HG03108 (cell line): ENCODE measurements around the gene ENG.
"Not testable (repeated sequence)": the region's sequence is repeated elsewhere in the genome, so short reads cannot be mapped to it uniquely, and the experiment has no call there.

Experiments
- ATAC-seq: cut with Tn5 transposase; IDR thresholded peaks from one replicate; pipeline ENCODE4 v1.9.1; 2021; ENCODE audit warnings: moderate library complexity; ENCODE audit not compliant: unreplicated experiment

ENG gene

GRCh38 chr9:127794001-127794791 lies 60.3 kb downstream of the ENG start:
- ATAC-seq = no peak

GRCh38 chr9:127793093-127793708 lies 61.3 kb downstream of the ENG start:
- no peak for ATAC-seq

- no peak for ATAC-seq
Observed at GRCh38 chr9:127792417-127793031, 61.9 kb downstream of the ENG start.

DNA sequence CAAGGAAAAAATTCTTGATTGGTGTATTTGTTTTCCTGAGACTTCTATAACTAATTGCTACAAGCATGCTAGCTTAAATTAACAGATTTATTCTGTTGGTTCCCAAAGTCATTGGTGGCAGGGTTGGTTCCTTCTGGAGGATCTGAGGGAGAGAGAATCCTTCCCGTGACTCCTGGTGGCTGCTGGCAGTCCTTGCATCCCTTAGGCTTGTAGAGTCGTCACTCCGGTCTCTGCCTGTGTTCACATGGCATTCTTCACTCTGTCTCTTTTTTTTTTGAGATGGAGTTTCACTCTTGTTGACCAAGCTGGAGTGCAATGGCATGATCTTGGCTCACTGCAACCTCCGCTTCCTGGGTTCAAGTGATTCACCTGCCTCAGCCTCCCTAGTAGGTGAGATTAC lies 63.4 kb downstream of the ENG start:
- ATAC-seq = no peak

DNA sequence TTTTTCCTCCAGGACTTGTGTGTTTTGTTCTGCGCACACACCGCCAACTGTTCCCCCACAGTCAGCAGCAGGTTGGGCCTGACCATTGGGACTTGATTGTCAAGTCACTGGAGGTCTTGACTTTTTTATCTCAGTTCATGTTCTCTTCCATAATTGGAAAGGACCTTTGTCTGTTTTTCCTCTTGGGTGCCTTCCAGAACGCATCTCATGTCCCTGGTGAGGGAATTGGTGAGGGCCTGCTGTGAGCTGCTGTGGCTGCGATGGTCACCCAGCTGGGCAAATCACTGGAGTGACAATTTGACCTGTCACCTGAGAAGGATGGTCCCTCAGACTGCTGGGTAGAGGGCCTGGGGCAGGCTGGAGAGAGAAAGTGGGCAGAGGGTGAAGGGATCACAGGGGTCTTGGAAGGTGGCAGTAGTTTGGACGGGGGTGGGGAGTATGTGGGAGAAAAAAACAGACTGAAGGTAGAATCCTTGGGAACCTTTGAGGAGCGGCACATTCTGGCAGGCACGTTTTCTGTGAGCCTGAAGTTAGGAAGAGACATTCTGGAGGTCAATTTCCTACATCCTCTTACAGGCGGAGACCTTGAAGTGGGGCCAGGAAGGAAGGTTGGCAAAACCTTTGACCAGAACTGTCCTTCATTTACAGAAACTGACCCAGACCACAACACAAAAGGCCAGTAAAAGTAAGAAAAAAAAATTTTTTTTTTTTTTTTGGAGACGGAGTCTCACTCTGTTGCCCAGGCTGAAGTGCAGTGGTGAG lies 64.2 kb downstream of the ENG start:
- no peak for ATAC-seq

DNA sequence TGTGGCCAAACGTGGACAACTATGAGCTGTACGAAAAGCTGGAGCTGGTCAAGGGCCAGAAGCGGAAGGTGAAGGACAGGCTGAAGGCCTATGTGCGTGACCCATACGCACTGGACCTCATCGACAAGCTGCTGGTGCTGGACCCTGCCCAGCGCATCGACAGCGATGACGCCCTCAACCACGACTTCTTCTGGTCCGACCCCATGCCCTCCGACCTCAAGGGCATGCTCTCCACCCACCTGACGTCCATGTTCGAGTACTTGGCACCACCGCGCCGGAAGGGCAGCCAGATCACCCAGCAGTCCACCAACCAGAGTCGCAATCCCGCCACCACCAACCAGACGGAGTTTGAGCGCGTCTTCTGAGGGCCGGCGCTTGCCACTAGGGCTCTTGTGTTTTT lies 65.3 kb downstream of the ENG start:
- ATAC-seq = no peak

- ATAC-seq = no peak
Observed at GRCh38 chr9:127788337-127789011, 66.0 kb downstream of the ENG start.

- no peak for ATAC-seq
Observed at GRCh38 chr9:127786773-127787104, 67.7 kb downstream of the ENG start.

DNA sequence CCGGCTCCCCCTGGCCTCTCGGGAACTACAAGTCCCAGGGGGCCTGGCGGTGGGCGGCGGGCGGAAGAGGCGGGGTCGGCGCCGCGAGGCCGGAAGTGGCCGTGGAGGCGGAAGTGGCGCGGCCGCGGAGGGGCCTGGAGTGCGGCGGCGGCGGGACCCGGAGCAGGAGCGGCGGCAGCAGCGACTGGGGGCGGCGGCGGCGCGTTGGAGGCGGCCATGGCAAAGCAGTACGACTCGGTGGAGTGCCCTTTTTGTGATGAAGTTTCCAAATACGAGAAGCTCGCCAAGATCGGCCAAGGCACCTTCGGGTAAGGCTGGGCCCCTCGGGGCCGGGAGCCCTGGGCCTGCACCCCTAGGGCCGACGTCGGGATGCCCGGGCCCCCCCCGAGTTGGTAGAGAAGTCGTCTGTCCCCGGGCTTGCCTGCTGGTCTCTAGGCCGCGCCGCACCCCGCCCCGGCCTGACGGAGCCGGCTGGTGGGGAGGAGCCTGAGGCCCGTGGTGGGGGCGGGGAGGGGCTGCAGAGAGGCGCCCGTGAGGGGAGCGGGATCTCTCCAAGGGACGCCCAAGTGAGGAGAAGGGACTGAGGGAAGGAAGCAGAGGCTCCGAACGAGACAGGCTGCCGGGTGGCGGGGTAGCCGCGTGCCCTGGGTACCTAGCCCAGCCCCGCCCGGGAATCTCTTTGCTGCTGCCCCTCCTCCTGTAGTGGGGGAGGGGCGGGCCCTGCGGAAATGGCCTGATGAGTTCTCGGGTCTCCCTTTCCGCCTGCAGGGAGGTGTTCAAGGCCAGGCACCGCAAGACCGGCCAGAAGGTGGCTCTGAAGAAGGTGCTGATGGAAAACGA lies 68.3 kb downstream of the ENG start, which contains the start of gene CDK9:
TSS of gene CDK9 (plus strand) at position 102 of the 840 bp plus-strand sequence. CDS start at position 217, 115 bp downstream.
- peak; percentile 54 for ATAC-seq

GRCh38 chr9:127785023-127785932 lies 69.2 kb downstream of the ENG start:
- peak; percentile 34 for ATAC-seq

DNA sequence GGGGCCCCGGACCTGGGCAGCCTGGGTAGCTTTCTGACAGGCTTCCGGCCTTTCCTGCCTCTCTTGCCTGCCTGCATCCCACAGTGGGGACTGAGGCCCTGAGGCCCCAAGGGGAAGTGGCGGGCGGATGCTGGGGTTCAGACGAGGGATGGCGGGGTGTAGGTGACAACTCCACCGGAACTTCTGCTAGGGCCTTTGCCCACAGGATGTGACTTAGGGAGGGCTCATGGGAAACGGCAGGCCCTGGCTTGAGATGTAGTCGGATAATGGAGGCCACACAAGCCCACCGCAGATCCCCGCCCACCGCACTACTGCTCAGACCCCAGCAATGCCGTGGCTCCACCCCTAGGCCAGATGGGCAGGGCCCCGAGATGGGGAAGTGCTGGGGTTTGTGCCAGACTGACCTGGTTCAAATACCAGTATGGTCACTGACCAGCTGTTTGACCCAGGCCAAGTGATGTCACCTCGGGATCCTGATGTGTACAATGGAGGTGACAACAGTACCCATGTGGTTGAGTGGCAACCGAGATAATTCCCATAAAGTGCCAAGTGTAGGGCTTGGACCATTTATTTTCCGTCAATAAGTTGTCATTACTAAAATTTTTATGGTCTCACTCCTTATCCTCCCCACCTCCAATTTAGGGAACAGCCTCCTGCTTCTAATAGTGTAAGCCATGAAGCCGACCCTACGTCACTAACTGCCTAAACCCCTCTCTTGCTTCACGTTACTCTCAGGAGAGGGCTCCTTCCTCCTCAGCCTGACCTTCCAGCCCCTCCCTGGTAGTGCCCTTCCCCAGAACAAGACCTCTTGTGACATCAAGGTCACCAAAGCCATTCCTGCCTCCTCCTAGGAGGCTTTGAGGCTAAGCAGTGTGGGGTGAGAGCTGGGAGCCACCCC lies 71.1 kb downstream of the ENG start:
- ATAC-seq = no peak

GRCh38 chr9:127781806-127782205 lies 72.7 kb downstream of the ENG start:
- ATAC-seq = no peak

GRCh38 chr9:127780909-127781308 lies 73.5 kb downstream of the ENG start:
- not testable (repeated sequence) for ATAC-seq

- no peak for ATAC-seq
Observed at GRCh38 chr9:127780126-127780885, 74.2 kb downstream of the ENG start.

DNA sequence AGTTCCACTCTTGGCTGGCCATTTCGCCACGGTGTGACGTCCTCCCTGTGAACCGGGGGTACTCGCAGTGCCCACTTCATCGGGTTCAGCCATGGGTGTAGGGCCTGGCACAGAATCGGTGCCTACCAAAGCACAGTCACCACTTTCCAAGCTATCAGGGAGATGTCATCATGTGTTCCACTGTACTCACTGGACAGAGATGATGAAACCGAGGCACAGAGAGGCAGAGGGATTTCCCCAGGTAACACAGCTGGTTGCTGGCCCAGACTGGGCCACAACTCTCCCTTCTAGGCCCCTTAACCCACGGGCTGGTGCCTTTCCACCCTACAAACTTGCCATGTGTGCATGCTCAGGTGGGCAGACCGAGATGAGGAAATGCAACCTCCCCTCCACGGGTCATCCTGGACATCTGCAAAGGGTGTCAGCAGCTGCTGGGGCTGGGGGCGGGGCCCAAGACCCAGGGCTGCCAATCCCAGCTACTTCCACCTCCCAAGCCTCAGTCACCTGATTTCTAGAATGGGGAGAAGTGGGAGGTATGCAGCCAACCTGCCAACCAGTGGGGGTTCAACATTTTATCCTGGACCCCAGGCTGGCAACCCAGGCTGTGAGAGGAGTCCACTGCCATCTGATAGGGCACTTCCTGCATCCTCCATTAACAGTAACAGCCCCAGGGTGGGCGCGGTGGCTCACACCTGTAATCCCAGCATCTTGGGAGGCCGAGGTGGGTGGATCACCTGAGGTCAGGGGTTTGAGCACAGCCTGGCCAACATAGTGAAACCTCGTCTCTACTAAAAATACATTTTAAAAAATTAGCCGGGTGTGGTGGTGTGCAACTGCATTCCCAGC lies 75.1 kb downstream of the ENG start:
- peak; percentile 44 for ATAC-seq
